ENCODE measurements around the gene ZEB1. TPM values are rescaled to one million over a fixed set of nuclear protein-coding genes. Genes with fewer than 3 reads are reported as not detected.
"Not testable (repeated sequence)": the region's sequence is repeated elsewhere in the genome, so short reads cannot be mapped to it uniquely, and the experiment has no call there.

The ZEB1 gene
- total and polyA plus RNA-seq, 9 donors: 39.8 to 91.9 (median 57.3) TPM

DNA sequence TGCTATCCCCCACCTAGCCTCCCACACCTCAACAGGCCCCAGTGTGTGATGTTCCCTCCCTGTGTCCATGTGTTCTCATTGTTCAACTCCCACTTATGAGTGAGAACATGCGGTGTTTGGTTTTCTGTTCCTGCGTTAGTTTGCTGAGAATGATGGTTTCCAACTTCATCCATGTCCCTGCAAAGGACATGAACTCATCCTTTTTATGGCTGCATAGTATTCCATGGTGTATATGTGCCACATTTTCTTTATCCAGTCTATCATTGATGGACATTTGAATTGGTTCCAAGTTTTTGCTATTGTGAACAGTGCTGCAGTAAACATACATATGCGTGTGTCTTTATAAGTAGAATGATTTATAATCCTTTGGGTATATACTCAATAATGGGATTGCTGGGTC lies 86.8 kb downstream of the ZEB1 start:
- not testable (repeated sequence) for H3K36me3 ChIP-seq (ENCODE audit: control insufficient read depth, insufficient read depth, low read length); DNase-seq; H3K9me3 ChIP-seq (replicated peaks; ENCODE audit: control insufficient read depth, low read depth, low read length); H3K27ac ChIP-seq (ENCODE audit: low read length); H3K4me1 ChIP-seq (ENCODE audit: control insufficient read depth, insufficient read depth, low read length); H3K4me3 ChIP-seq (ENCODE audit: low read length); H3K27me3 ChIP-seq (ENCODE audit: control insufficient read depth, insufficient read depth, low read length)
- no CpG with 5 or more reads among the region's 3 CpGs for WGBS (ENCODE audit: insufficient coverage)

DNA sequence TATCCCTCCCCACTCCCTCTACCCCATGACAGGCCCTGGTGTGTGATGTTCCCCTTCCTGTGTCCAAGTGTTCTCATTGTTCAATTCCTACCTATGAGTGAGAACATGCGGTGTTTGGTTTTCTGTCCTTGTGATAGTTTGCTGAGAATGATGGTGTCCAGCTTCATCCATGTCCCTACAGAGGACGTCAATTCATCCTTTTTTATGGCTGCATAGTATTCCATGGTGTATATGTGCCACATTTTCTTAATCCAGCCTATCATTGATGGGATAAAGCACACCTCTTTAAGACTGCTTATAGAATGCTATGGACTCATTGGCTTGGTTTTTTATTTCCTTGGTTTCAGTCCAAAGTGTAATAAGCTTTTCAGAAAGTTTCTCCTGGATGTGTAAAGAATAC lies 93.4 kb downstream of the ZEB1 start:
- H3K4me1 ChIP-seq (ENCODE audit: control insufficient read depth, insufficient read depth, low read length); H3K27ac ChIP-seq (ENCODE audit: low read length); H3K27me3 ChIP-seq (ENCODE audit: control insufficient read depth, insufficient read depth, low read length); DNase-seq; H3K9me3 ChIP-seq (replicated peaks; ENCODE audit: control insufficient read depth, low read depth, low read length); H3K36me3 ChIP-seq (ENCODE audit: control insufficient read depth, insufficient read depth, low read length); H3K4me3 ChIP-seq (ENCODE audit: low read length): not testable (repeated sequence)
- no CpG with 5 or more reads among the region's 2 CpGs for WGBS (ENCODE audit: insufficient coverage)

DNA sequence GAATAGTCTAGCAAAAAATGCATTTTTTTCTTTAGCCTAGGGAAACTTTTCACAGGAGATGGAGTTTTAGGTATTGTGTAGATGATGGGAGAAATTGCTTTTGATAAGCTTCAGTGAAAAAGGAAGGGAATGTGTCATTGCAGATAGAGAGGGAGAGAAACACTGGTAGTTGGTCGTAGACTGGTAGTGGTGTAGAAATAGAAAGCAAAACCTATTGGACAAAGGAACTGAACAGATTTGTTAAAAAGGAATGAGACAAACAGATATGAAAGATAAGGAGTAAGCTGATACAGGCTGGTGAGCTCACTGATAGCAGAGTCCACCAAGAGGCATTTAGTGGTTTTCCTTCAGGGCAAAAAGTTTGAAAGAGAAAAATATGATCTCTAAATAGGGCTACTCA lies 94.3 kb downstream of the ZEB1 start:
- DNase-seq: no peak
- Histone ChIP-seq H3K4me3 (ENCODE audit: low read length) (no peak overlapping the region), H3K36me3 (ENCODE audit: control insufficient read depth, insufficient read depth, low read length) (no peaks in the 10 kb centered on the region), H3K27ac (ENCODE audit: low read length) (no peak overlapping the region), H3K9me3 (replicated peaks; ENCODE audit: control insufficient read depth, low read depth, low read length) (no peaks in the 10 kb centered on the region), H3K27me3 (ENCODE audit: control insufficient read depth, insufficient read depth, low read length) (no peaks in the 10 kb centered on the region), H3K4me1 (ENCODE audit: control insufficient read depth, insufficient read depth, low read length) (no peaks in the 10 kb centered on the region)
- WGBS (ENCODE audit: insufficient coverage): 55% methylated on average over 1 of the region's 1 CpG

DNA sequence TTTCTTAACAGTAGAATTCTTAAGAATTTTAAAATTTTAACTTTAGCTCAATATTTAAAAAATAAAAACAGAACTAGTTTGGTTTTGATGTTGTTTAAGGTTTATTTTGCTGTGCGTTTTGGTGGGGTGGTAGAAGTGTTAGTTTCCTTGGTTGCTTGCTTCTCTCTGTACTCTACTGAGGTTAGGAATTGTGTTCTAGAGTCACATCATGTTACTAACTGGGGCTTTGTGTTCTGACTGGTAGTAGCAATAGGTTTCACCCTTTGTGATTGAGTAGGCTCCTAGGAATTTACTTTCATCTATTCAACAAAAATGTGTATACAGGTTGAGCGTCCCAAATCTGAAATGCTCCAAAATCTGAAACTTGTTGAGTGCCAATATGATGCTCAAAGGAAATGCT lies 99.5 kb downstream of the ZEB1 start:
- H3K27ac ChIP-seq (ENCODE audit: low read length): no peak overlapping the region
- no peaks in the 10 kb centered on the region for H3K4me1 ChIP-seq (ENCODE audit: control insufficient read depth, insufficient read depth, low read length)
- WGBS (ENCODE audit: insufficient coverage): no CpG with 5 or more reads among the region's 2 CpGs
- no peaks in the 10 kb centered on the region for H3K36me3 ChIP-seq (ENCODE audit: control insufficient read depth, insufficient read depth, low read length)
- DNase-seq: no peak
- no peaks in the 10 kb centered on the region for H3K27me3 ChIP-seq (ENCODE audit: control insufficient read depth, insufficient read depth, low read length)
- H3K4me3 ChIP-seq (ENCODE audit: low read length): no peak overlapping the region
- H3K9me3 ChIP-seq (replicated peaks; ENCODE audit: control insufficient read depth, low read depth, low read length): no peaks in the 10 kb centered on the region

DNA sequence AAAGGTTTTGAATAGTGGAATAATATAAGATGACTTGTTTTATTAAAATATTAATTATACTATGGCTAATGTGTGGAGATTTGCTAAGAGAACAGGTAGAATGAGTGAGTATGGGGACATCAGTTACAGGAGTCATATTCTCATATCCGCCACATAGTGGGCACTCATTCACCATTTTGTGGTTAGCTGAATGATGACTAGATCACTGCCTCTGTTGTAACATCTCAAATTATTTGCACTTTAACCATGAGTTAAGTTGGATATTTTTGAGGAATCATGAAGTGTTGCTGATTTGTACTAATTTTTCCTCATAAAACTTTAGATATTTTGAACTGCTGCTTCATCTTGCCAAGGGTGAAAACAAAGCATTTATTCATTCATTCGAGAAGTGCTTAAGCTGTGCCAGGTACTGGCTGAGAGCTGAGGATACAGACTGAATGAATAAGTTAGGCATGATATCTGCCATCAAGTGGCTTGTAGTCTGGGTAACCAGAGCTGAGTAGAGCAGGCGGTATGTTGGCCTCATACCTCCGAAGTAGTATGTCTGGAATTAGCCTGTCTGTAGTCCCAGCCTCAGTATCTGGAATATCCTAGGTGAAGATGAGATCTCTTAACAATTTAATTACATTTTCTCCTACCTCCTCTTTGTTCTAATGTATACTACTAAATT lies 100.5 kb downstream of the ZEB1 start:
- Histone ChIP-seq H3K9me3 (replicated peaks; ENCODE audit: control insufficient read depth, low read depth, low read length) (no peaks in the 10 kb centered on the region), H3K27ac (ENCODE audit: low read length) (no peak overlapping the region), H3K27me3 (ENCODE audit: control insufficient read depth, insufficient read depth, low read length) (no peaks in the 10 kb centered on the region), H3K36me3 (ENCODE audit: control insufficient read depth, insufficient read depth, low read length) (no peaks in the 10 kb centered on the region), H3K4me3 (ENCODE audit: low read length) (no peak overlapping the region), H3K4me1 (ENCODE audit: control insufficient read depth, insufficient read depth, low read length) (no peaks in the 10 kb centered on the region)
- 71% methylated on average over 1 of the region's 4 CpGs for WGBS (ENCODE audit: insufficient coverage)
- DNase-seq: no peak

DNA sequence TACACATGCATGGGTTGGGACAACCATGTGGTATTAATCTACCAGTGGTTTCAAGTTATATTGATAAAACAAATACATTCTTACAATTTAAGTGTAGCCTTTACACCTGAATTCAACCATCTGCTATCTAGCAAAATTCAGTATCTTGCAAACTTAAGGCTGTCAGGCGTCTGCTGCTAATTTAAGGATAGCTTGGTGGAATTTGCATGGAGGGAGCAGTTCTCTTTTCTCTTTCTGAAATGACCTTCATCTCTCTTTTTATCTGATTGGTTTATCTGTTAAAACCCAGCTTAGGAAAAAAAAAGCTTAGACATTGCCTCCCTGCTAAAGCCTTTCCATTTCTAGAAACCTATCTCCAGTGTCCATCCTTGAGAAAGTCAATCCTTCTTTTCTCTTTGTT lies 102.3 kb downstream of the ZEB1 start:
- no peak overlapping the region for H3K27ac ChIP-seq (ENCODE audit: low read length)
- no peak overlapping the region for H3K4me3 ChIP-seq (ENCODE audit: low read length)
- no peaks in the 10 kb centered on the region for H3K9me3 ChIP-seq (replicated peaks; ENCODE audit: control insufficient read depth, low read depth, low read length)
- no peaks in the 10 kb centered on the region for H3K36me3 ChIP-seq (ENCODE audit: control insufficient read depth, insufficient read depth, low read length)
- no peak for DNase-seq
- H3K4me1 ChIP-seq (ENCODE audit: control insufficient read depth, insufficient read depth, low read length): no peaks in the 10 kb centered on the region
- no CpG with 5 or more reads among the region's 1 CpG for WGBS (ENCODE audit: insufficient coverage)
- no peaks in the 10 kb centered on the region for H3K27me3 ChIP-seq (ENCODE audit: control insufficient read depth, insufficient read depth, low read length)

DNA sequence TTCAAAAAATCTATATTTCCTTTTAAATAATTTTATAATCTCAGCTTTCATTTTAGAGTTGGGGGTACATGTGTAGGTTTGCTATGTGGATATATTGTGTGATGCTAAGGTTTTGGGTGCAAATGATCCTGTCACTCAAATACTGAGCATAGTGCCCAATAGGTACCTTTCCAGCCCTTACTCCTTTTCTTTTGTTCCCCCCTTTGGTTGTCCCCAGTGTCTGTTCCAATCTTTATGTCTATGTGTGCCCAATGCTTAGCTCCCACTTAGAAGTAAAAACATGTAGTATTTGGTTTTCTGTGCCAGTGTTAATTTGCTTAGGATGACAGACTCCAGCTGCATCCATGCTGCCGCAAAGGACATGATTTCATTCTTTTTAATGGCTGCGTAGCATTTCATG lies 103.6 kb downstream of the ZEB1 start:
- H3K4me3 ChIP-seq (ENCODE audit: low read length): no peak overlapping the region
- no peak overlapping the region for H3K27ac ChIP-seq (ENCODE audit: low read length)
- WGBS (ENCODE audit: insufficient coverage): no CpG with 5 or more reads among the region's 2 CpGs
- no peaks in the 10 kb centered on the region for H3K36me3 ChIP-seq (ENCODE audit: control insufficient read depth, insufficient read depth, low read length)
- no peaks in the 10 kb centered on the region for H3K4me1 ChIP-seq (ENCODE audit: control insufficient read depth, insufficient read depth, low read length)
- peaks cover 2% of the 10 kb centered on the region for H3K9me3 ChIP-seq (replicated peaks; ENCODE audit: control insufficient read depth, low read depth, low read length)
- DNase-seq: no peak
- H3K27me3 ChIP-seq (ENCODE audit: control insufficient read depth, insufficient read depth, low read length): no peaks in the 10 kb centered on the region

DNA sequence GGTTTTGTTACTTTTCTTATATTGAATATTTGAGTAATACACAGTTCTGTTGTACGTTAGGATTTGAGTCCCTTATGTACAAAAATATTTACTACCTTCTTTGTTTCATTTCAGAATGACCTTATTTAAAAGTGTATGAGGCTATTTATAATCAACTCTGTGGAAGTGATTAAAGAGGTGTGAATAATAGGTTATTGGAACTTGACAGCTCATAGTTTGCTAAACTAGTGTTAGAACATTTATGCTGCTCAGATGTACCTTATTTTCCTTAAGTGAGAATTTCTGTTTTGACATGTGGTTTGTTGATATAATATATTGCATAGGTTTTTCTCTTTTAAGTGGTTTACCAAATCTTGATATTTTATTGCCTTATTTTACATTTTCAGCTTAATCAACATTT lies 105.5 kb downstream of the ZEB1 start:
- H3K27me3 ChIP-seq (ENCODE audit: control insufficient read depth, insufficient read depth, low read length): no peaks in the 10 kb centered on the region
- WGBS (ENCODE audit: insufficient coverage): no CpG with 5 or more reads among the region's 1 CpG
- H3K36me3 ChIP-seq (ENCODE audit: control insufficient read depth, insufficient read depth, low read length): no peaks in the 10 kb centered on the region
- H3K9me3 ChIP-seq (replicated peaks; ENCODE audit: control insufficient read depth, low read depth, low read length): peaks cover 2% of the 10 kb centered on the region
- H3K4me1 ChIP-seq (ENCODE audit: control insufficient read depth, insufficient read depth, low read length): no peaks in the 10 kb centered on the region
- H3K27ac ChIP-seq (ENCODE audit: low read length): no peak overlapping the region
- no peak for DNase-seq
- no peak overlapping the region for H3K4me3 ChIP-seq (ENCODE audit: low read length)

DNA sequence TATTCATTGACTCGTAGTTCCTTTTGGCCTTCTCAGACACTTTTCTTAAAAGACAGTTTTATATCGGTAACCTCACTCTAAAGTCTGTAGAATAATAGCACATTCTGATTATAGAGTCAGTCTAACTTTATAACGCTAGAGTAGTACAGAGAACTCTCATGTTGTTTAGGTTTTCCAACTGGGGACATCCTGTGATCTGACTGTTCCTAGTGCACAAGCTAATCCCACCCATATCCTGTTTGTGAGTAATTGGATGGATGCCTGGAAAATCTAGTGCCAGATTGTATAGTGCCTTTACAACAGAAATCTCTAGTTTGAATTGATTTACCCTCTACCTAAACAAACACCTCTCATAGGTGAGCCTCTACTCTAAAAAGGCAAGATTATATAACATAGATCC lies 107.4 kb downstream of the ZEB1 start:
- Histone ChIP-seq H3K36me3 (ENCODE audit: control insufficient read depth, insufficient read depth, low read length) (no peaks in the 10 kb centered on the region), H3K4me3 (ENCODE audit: low read length) (no peak overlapping the region), H3K27ac (ENCODE audit: low read length) (peak overlapping the region; percentile 31), H3K4me1 (ENCODE audit: control insufficient read depth, insufficient read depth, low read length) (no peaks in the 10 kb centered on the region), H3K27me3 (ENCODE audit: control insufficient read depth, insufficient read depth, low read length) (no peaks in the 10 kb centered on the region), H3K9me3 (replicated peaks; ENCODE audit: control insufficient read depth, low read depth, low read length) (peaks cover 2% of the 10 kb centered on the region)
- WGBS (ENCODE audit: insufficient coverage): no CpG with 5 or more reads among the region's 3 CpGs
- peak; percentile 78 for DNase-seq

DNA sequence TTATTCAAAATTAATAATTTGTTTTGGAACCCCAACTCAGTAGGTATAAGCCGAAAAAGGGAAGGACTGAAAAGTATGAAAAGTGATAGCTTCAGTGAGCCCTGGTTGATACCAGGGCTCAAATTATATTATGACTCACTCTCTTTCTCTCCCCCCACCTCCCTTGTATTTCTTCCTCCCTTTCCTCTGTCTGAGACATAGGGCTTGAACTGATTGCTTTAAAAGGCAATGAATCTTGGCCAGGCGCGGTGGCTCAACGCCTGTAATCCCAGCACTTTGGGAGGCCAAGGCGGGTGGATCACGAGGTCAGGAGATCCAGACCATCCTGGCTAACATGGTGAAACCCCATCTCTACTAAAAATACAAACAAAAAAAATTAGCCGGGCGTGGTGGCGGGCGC lies 108.3 kb downstream of the ZEB1 start:
- H3K27me3 ChIP-seq (ENCODE audit: control insufficient read depth, insufficient read depth, low read length); H3K4me3 ChIP-seq (ENCODE audit: low read length); H3K4me1 ChIP-seq (ENCODE audit: control insufficient read depth, insufficient read depth, low read length); H3K27ac ChIP-seq (ENCODE audit: low read length); H3K36me3 ChIP-seq (ENCODE audit: control insufficient read depth, insufficient read depth, low read length); DNase-seq; H3K9me3 ChIP-seq (replicated peaks; ENCODE audit: control insufficient read depth, low read depth, low read length): not testable (repeated sequence)
- WGBS (ENCODE audit: insufficient coverage): no CpG with 5 or more reads among the region's 10 CpGs

DNA sequence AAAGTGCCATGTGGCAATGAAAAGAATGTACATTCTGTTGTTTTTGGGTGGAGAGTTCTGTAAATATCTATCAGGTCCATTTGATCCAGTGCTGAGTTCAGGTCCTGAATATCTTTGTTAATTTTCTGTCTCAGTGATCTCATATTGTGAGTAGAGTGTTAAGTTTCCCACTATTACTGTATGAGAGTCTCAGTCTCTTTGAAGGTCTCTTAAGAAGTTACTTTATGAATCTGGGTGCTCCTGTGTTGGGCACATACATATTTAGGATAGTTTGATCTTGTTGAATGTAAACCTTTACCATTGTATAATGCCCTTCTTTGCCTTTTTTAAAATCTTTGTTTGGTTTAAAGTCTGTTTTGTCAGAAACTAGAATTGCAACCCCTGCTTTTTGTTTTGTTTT lies 109.5 kb downstream of the ZEB1 start:
- H3K27me3 ChIP-seq (ENCODE audit: control insufficient read depth, insufficient read depth, low read length); H3K9me3 ChIP-seq (replicated peaks; ENCODE audit: control insufficient read depth, low read depth, low read length); H3K27ac ChIP-seq (ENCODE audit: low read length); H3K4me3 ChIP-seq (ENCODE audit: low read length); H3K4me1 ChIP-seq (ENCODE audit: control insufficient read depth, insufficient read depth, low read length); H3K36me3 ChIP-seq (ENCODE audit: control insufficient read depth, insufficient read depth, low read length); DNase-seq: not testable (repeated sequence)
